Measurements from ENCODE around the gene KCNJ1.
A peak's percentile ranks its signal among the peaks of the same experiment; 100 is the strongest.

KCNJ1 gene

GRCh38 chr11:128846985-128847384 is 20.1 kb downstream of the KCNJ1 start:
- DNase-seq: no peak

GRCh38 chr11:128845334-128845780 is 21.7 kb downstream of the KCNJ1 start:
- DNase-seq: no peak

GRCh38 chr11:128843198-128843785 is 23.8 kb downstream of the KCNJ1 start:
- DNase-seq: no peak

- DNase-seq: no peak
Measured at GRCh38 chr11:128841461-128842072, 25.5 kb downstream of the KCNJ1 start.

- no peak for DNase-seq
Measured at GRCh38 chr11:128840783-128841182, 26.3 kb downstream of the KCNJ1 start.

GRCh38 chr11:128840137-128840536 is 27.0 kb downstream of the KCNJ1 start:
- DNase-seq: no peak

GRCh38 chr11:128839081-128839480 is 28.0 kb downstream of the KCNJ1 start:
- no peak for DNase-seq

GRCh38 chr11:128837627-128838026 is 29.5 kb downstream of the KCNJ1 start:
- no peak for DNase-seq

GRCh38 chr11:128835741-128836430 is 31.2 kb downstream of the KCNJ1 start:
- DNase-seq: no peak

- no peak for DNase-seq
Measured at GRCh38 chr11:128834157-128834556, 32.9 kb downstream of the KCNJ1 start.

GRCh38 chr11:128832121-128832497 is 35.0 kb downstream of the KCNJ1 start:
- DNase-seq: no peak

- peak; percentile 71 to 93 (median 78) for DNase-seq
Measured at GRCh38 chr11:128831174-128832120, 35.6 kb downstream of the KCNJ1 start.

GRCh38 chr11:128830290-128831173 is 36.6 kb downstream of the KCNJ1 start:
- DNase-seq: no peak

- no peak for DNase-seq
Measured at GRCh38 chr11:128828350-128828749, 38.7 kb downstream of the KCNJ1 start.

GRCh38 chr11:128827191-128827893 is 39.8 kb downstream of the KCNJ1 start:
- no peak for DNase-seq

GRCh38 chr11:128825050-128825784 is 41.9 kb downstream of the KCNJ1 start:
- no peak for DNase-seq

- DNase-seq: no peak
Measured at GRCh38 chr11:128824191-128825049, 42.7 kb downstream of the KCNJ1 start.

- DNase-seq: no peak
Measured at GRCh38 chr11:128823753-128824152, 43.3 kb downstream of the KCNJ1 start.

- no peak for DNase-seq
Measured at GRCh38 chr11:128822130-128822529, 45.0 kb downstream of the KCNJ1 start.

GRCh38 chr11:128821556-128821955 is 45.5 kb downstream of the KCNJ1 start:
- DNase-seq: no peak
